Activated CD4-positive, alpha-beta T cell treated with anti-CD3 and anti-CD28 coated beads for 4 hours (primary cell): Measurements from ENCODE around the gene RILP.

ENCODE experiments used
- DNase-seq, 2 donors: peaks; one replicate each; pipeline ENCODE4 v3.0.0-alpha.2; 2020

The RILP gene

DNA sequence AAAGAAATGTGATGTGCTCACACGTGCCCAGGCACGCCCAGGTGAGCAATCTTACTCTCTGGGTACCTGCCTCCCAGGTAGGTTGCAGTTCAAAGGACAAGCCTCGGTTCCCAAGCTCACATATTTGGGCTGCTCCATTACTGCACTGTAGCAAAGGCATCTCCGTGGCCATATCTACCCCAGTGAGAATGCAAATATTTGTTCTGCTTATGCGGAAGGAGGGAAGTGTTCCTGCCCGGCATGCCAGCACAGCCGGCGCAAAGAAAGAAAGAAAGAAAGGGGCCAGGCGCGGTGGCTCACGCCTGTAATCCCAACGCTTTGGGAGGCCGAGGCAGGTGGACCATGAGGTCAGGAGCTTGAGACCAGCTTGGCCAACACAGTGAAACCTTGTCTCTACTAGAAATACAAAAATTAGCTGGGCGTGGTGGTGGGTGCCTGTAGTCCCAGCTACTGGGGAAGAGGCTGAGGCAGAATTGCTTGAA is 51.8 kb downstream of the RILP start:
- DNase-seq, result no peak
